Mesendoderm (in vitro differentiated cells): ENCODE measurements around the gene GNAL.

ENCODE experiments used
- DNase-seq: peaks from one replicate; pipeline ENCODE4 v3.0.0; 2013
- H2AK5ac ChIP-seq: 2 replicates; pipeline ENCODE4 v1.6.1; 2013; ENCODE audit warnings: low read length, inconsistent platforms
- H2BK120ac ChIP-seq: 2 replicates; pipeline ENCODE4 v1.6.1; 2013; ENCODE audit warnings: low read depth, mild to moderate bottlenecking, low read length, moderate library complexity, mixed read lengths
- H2BK15ac ChIP-seq: replicated peaks from 2 replicates; pipeline ENCODE4 v1.6.1; 2013; ENCODE audit warnings: low read depth, mild to moderate bottlenecking, moderate library complexity
- H2BK5ac ChIP-seq: 2 replicates; pipeline ENCODE4 v1.6.1; 2013; ENCODE audit warnings: low read length, inconsistent platforms
- H3K18ac ChIP-seq: 2 replicates; pipeline ENCODE4 v1.6.1; 2013; ENCODE audit warnings: mild to moderate bottlenecking, low read length, mixed read lengths
- H3K23ac ChIP-seq: one replicate; pipeline ENCODE4 v1.6.1; 2013; ENCODE audit warnings: low read length
- H3K27ac ChIP-seq: 2 replicates; pipeline ENCODE4 v1.5.1; 2013; ENCODE audit warnings: low read depth, mild to moderate bottlenecking, inconsistent platforms, low read length, moderate library complexity
- H3K27me3 ChIP-seq: 2 replicates; pipeline ENCODE4 v1.6.1; 2013; ENCODE audit warnings: low read length, control low read depth, mild to moderate bottlenecking, inconsistent platforms; ENCODE audit not compliant: insufficient read depth, poor library complexity
- H3K36me3 ChIP-seq: 2 replicates; pipeline ENCODE4 v1.6.1; 2013; ENCODE audit warnings: low read length, inconsistent platforms; ENCODE audit not compliant: control insufficient read depth, insufficient read depth
- H3K4ac ChIP-seq: one replicate; pipeline ENCODE4 v1.6.1; 2013; ENCODE audit warnings: low read depth, mild to moderate bottlenecking, low read length, moderate library complexity
- H3K4me1 ChIP-seq: 2 replicates; pipeline ENCODE4 v1.6.1; 2013; ENCODE audit warnings: low read depth, low read length, inconsistent platforms; ENCODE audit not compliant: control insufficient read depth
- H3K4me2 ChIP-seq: 2 replicates; pipeline ENCODE4 v1.6.1; 2013; ENCODE audit warnings: low read length
- H3K4me3 ChIP-seq: 2 replicates; pipeline ENCODE4 v1.5.1; 2013; ENCODE audit warnings: mild to moderate bottlenecking, low read length
- H3K56ac ChIP-seq: one replicate; pipeline ENCODE4 v1.6.1; 2013; ENCODE audit warnings: low read length
- H3K79me1 ChIP-seq: 2 replicates; pipeline ENCODE4 v1.6.1; 2013; ENCODE audit warnings: low read length, inconsistent platforms
- H3K79me2 ChIP-seq: 2 replicates; pipeline ENCODE4 v1.6.1; 2013; ENCODE audit warnings: mild to moderate bottlenecking, low read length; ENCODE audit not compliant: control insufficient read depth, insufficient read depth
- H3K9ac ChIP-seq: 2 replicates; pipeline ENCODE4 v1.6.1; 2013; ENCODE audit warnings: low read length, inconsistent platforms
- H4K5ac ChIP-seq: one replicate; pipeline ENCODE4 v1.6.1; 2013; ENCODE audit warnings: low read length
- H4K8ac ChIP-seq: one replicate; pipeline ENCODE4 v1.6.1; 2013; ENCODE audit warnings: low read depth, mild to moderate bottlenecking, control low read depth, low read length, moderate library complexity
- WGBS: extraction: QIAGEN DNeasy Blood & Tissue Kit; methylation state at CpG from one replicate; pipeline ENCODE4 v1.1.7; 2013; ENCODE audit warnings: low lambda C conversion rate, missing lambda C conversion rate; ENCODE audit not compliant: insufficient coverage; ENCODE audit errors: extremely low coverage; 5-methylcytosine and 5-hydroxymethylcytosine counted together

The GNAL gene

DNA sequence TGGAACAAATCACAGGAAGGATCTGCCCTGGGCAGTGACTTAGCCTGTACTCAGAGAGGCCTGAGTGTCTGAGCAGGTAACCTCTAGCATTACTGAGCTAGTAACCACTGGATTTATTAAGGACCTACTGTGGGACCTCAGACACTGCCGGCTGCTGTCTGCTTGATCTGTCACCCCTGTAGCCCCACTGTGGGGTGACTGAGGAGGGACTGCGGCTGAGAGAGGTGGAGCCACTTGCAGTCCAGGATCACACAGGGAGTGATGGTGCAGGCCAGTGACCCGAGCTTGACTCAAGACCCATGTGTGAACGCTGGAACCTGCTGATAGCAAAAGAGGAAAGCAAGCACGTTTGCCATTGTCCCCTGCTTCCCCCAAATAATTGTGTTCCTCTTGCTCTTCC, 177.7 kb downstream of the GNAL start:
- no peak overlapping the region for H3K9ac ChIP-seq
- H3K4me3 ChIP-seq, result no peak overlapping the region
- H2BK120ac ChIP-seq, result no peak overlapping the region
- no peak overlapping the region for H3K4me2 ChIP-seq
- H2BK5ac ChIP-seq, result no peak overlapping the region
- H3K4me1 ChIP-seq, result no peaks in the 10 kb centered on the region
- no peak overlapping the region for H3K56ac ChIP-seq
- no peak for DNase-seq
- H3K4ac ChIP-seq, result no peak overlapping the region
- no peaks in the 10 kb centered on the region for H3K79me1 ChIP-seq
- no peaks in the 10 kb centered on the region for H3K27me3 ChIP-seq
- H3K23ac ChIP-seq, result no peak overlapping the region
- no peak overlapping the region for H3K18ac ChIP-seq
- no peak overlapping the region for H4K8ac ChIP-seq
- peaks cover 3% of the 10 kb centered on the region for H3K36me3 ChIP-seq
- no peak overlapping the region for H2AK5ac ChIP-seq
- H2BK15ac ChIP-seq, result no peak overlapping the region
- H3K79me2 ChIP-seq, result no peaks in the 10 kb centered on the region
- no peak overlapping the region for H3K27ac ChIP-seq
- no peak overlapping the region for H4K5ac ChIP-seq
- no CpG with 5 or more reads among the region's 5 CpGs for WGBS

DNA sequence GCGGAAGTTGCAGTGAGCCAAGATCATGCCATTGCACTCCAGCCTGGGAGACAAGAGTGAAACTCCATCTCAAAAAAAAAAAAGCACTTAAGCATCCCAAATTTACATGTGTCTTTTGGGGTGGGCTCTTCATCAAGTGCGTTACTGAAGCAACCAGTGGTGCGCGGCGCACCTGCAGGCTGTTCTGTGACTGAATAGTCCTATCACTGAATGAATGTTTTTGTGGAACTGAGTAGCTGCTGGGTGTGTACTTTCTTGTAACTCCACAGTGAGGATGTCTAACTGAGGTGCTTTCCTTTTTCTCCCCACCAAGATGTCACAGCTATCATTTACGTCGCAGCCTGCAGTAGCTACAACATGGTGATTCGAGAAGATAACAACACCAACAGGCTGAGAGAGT, 179.2 kb downstream of the GNAL start:
- Histone ChIP-seq H3K79me2 (no peaks in the 10 kb centered on the region), H2BK15ac (no peak overlapping the region), H3K79me1 (no peaks in the 10 kb centered on the region), H3K4ac (no peak overlapping the region), H4K8ac (no peak overlapping the region), H2BK120ac (no peak overlapping the region), H3K23ac (no peak overlapping the region), H3K27me3 (no peaks in the 10 kb centered on the region), H3K27ac (no peak overlapping the region), H3K9ac (no peak overlapping the region), H3K18ac (no peak overlapping the region), H3K4me1 (no peaks in the 10 kb centered on the region), H3K4me2 (no peak overlapping the region), H3K36me3 (peaks cover 3% of the 10 kb centered on the region), H4K5ac (no peak overlapping the region), H2BK5ac (no peak overlapping the region), H2AK5ac (no peak overlapping the region), H3K4me3 (no peak overlapping the region), H3K56ac (no peak overlapping the region)
- no CpG with 5 or more reads among the region's 8 CpGs for WGBS
- DNase-seq, result no peak

DNA sequence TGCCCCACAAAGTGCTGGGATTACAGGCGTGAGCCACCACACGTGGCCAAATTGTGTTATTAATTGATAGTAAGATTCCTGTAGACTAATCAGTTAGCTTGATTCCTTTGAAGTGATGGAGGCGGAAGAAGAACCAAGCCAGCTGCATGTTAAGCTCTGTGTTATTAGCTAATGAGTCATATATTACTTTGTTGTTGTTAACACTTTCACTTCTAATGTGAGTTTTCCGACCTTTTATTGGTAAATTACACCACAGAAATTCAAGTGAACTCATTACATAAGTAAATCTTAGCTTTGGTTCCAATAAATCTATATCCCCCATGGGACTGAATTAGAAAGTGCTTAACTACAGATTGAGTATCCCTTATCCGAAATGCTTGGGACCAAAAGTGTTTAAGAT, 182.4 kb downstream of the GNAL start:
- no peak overlapping the region for H4K8ac ChIP-seq
- H2BK5ac ChIP-seq, result no peak overlapping the region
- no peaks in the 10 kb centered on the region for H3K79me1 ChIP-seq
- no peaks in the 10 kb centered on the region for H3K27me3 ChIP-seq
- H4K5ac ChIP-seq, result no peak overlapping the region
- H2BK15ac ChIP-seq, result no peak overlapping the region
- H3K56ac ChIP-seq, result no peak overlapping the region
- no CpG with 5 or more reads among the region's 5 CpGs for WGBS
- DNase-seq, result no peak
- no peak overlapping the region for H3K4ac ChIP-seq
- no peak overlapping the region for H3K18ac ChIP-seq
- no peak overlapping the region for H2AK5ac ChIP-seq
- no peak overlapping the region for H3K9ac ChIP-seq
- H2BK120ac ChIP-seq, result no peak overlapping the region
- no peak overlapping the region for H3K23ac ChIP-seq
- peaks cover 3% of the 10 kb centered on the region for H3K36me3 ChIP-seq
- no peak overlapping the region for H3K4me2 ChIP-seq
- no peaks in the 10 kb centered on the region for H3K4me1 ChIP-seq
- no peak overlapping the region for H3K27ac ChIP-seq
- H3K79me2 ChIP-seq, result no peaks in the 10 kb centered on the region
- no peak overlapping the region for H3K4me3 ChIP-seq

DNA sequence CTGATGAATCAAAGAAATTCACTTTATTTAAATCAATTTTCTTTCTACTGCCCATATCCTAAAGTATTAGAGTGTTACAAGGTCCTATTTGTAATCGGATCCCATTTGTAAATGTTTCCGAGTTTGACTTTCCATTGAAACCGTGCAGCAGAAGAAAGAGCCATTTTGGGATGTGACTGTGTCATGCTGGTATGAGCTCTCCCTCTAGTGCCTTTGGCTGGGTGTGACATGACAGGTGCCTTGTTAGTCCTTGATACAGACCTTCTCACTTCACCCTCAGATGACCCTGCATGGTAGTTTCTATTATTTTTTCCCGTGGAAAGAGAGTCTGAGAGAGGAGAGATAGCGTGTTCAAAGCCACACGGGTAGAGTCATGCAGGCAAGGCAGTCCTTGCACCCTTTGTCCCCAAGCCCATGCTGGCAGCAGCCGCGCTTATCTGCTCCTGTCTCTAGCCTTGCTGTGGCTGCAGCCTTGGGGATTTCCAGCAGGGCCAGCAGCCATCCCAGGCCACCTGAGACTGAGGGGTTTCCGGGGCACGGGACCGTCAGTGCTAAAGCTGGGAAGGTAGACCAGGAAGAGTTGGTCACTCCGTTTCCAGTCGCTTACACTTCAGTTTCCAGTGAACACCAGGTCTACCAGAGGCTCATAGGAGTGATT, 183.5 kb downstream of the GNAL start:
- Histone ChIP-seq H3K79me1 (no peaks in the 10 kb centered on the region), H3K4me1 (no peaks in the 10 kb centered on the region), H3K9ac (no peak overlapping the region), H3K36me3 (peaks cover 5% of the 10 kb centered on the region), H3K56ac (no peak overlapping the region), H4K5ac (no peak overlapping the region), H2BK120ac (no peak overlapping the region), H3K79me2 (no peaks in the 10 kb centered on the region), H3K18ac (no peak overlapping the region), H3K23ac (no peak overlapping the region), H3K27me3 (no peaks in the 10 kb centered on the region), H2BK15ac (no peak overlapping the region), H2BK5ac (no peak overlapping the region), H3K27ac (no peak overlapping the region), H3K4ac (no peak overlapping the region), H2AK5ac (no peak overlapping the region), H3K4me3 (no peak overlapping the region), H3K4me2 (no peak overlapping the region), H4K8ac (no peak overlapping the region)
- WGBS, result no CpG with 5 or more reads among the region's 13 CpGs
- peak; percentile 56 for DNase-seq

DNA sequence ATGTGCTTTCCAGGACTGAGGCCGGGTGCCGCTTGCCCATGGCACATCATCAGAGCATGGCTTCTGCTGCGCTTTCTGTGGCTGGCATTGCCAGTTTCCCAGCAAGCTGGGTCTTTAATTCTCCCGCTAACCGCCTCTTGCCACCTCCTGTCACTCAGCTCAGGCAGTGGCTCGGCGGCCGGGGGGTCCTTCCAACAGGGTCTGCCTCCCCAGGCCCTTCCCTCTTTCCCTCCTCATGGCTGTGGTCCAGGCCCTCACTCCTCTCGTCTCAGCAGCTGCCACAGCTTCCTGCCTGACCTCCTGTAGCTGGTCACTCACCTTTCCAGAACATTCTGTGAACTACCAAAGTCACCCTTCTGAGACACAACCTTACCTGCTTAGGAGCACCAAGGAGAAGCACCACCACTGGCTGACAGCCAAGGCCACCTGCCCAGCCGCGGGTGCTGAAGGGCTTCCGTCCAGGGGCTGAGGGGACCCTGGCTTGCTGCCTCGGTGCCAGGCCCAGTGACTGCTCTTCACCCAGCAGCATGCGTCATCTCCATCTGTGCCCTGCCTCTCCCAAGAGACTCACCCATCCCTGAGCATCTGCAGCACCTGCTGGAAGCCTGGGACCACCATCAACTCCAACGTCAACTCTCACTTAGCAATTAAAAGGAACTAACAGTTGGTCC, 184.7 kb downstream of the GNAL start:
- H3K56ac ChIP-seq, result no peak overlapping the region
- no peak overlapping the region for H3K4ac ChIP-seq
- WGBS, result no CpG with 5 or more reads among the region's 15 CpGs

DNA sequence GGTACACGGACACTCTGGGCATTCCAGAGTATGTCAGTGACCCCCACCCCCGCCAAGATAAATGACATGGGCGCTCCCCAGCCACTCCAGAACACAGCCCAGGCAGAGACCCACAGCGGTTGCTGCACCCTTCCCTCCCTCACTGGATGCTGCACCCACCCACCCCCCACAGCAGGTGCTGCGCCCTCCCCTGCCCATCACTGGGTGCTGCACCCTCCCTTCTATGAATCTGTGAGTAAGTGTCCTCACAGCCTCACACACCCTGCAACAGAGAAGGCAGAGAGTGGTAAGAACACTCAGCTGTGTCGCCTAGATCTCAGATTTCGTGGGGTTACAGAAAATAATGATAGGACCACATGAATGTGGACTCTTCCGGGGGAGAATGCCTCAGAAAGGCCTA, 185.6 kb downstream of the GNAL start:
- H3K18ac ChIP-seq, result no peak overlapping the region
- no peak overlapping the region for H2BK15ac ChIP-seq
- H3K4ac ChIP-seq, result no peak overlapping the region
- no peak overlapping the region for H3K56ac ChIP-seq
- H3K79me1 ChIP-seq, result no peaks in the 10 kb centered on the region
- H3K36me3 ChIP-seq, result peaks cover 1% of the 10 kb centered on the region
- no CpG with 5 or more reads among the region's 8 CpGs for WGBS
- H3K79me2 ChIP-seq, result no peaks in the 10 kb centered on the region
- no peak overlapping the region for H3K4me2 ChIP-seq
- no peak overlapping the region for H4K5ac ChIP-seq
- H3K27me3 ChIP-seq, result no peaks in the 10 kb centered on the region
- H2BK5ac ChIP-seq, result no peak overlapping the region
- H3K23ac ChIP-seq, result no peak overlapping the region
- no peak overlapping the region for H2AK5ac ChIP-seq
- no peak overlapping the region for H3K9ac ChIP-seq
- H3K27ac ChIP-seq, result no peak overlapping the region
- no peaks in the 10 kb centered on the region for H3K4me1 ChIP-seq
- DNase-seq, result no peak
- H4K8ac ChIP-seq, result no peak overlapping the region
- no peak overlapping the region for H2BK120ac ChIP-seq
- no peak overlapping the region for H3K4me3 ChIP-seq

More for the DNA sequence above, 184.7 kb downstream of the GNAL start:
- Histone ChIP-seq H3K79me2 (no peaks in the 10 kb centered on the region), H2AK5ac (no peak overlapping the region), H4K5ac (no peak overlapping the region), H2BK15ac (no peak overlapping the region), H3K27me3 (no peaks in the 10 kb centered on the region), H3K36me3 (peaks cover 2% of the 10 kb centered on the region), H4K8ac (no peak overlapping the region), H3K23ac (no peak overlapping the region), H3K4me1 (no peaks in the 10 kb centered on the region), H3K4me3 (no peak overlapping the region), H3K4me2 (no peak overlapping the region), H3K9ac (no peak overlapping the region), H3K18ac (no peak overlapping the region), H2BK120ac (no peak overlapping the region), H3K79me1 (no peaks in the 10 kb centered on the region), H2BK5ac (no peak overlapping the region), H3K27ac (no peak overlapping the region)
- no peak for DNase-seq
